ENCODE measurements around the gene NUP62.
"Not testable (repeated sequence)": the region's sequence is repeated elsewhere in the genome, so short reads cannot be mapped to it uniquely, and the experiment has no call there.

DNA sequence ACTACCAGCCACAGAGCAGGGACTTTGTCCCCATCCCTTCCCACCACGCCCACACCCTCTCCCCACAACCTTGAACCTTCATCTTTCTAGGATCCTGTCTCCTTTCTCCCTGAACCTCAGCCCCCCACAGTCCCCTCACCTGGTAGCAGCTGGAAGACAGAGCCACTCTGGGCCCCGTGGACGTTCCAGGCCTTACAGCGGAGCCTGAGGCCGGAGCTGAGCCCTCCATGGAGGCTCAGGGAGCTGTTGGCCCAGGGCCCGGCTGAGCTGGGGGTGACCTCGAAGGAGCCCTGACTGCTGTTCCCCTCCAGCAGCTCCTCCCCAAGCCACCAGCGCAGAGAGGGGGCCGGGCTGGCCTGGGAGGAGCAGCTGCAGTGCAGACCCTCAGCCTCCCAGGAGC lies 28.8 kb upstream of the NUP62 start:
- not testable (repeated sequence) for TF ChIP-seq SRF (IDR thresholded peaks at IDR 0.05; ENCODE audit: low read depth, low read length); EP300 (IDR thresholded peaks at IDR 0.05; ENCODE audit: borderline replicate concordance in 1 of 2, low read depth in 2 of 2, low read length in 2 of 2); YY1 (IDR thresholded peaks at IDR 0.05; ENCODE audit: low read depth, low read length); POLR2AphosphoS5 (IDR thresholded peaks at IDR 0.05; ENCODE audit: low read depth, low read length); HDAC6 (IDR thresholded peaks at IDR 0.05; ENCODE audit: low read depth, low read length); SUZ12 (IDR thresholded peaks at IDR 0.05; ENCODE audit: low read length); BCL11A (IDR thresholded peaks at IDR 0.05; ENCODE audit: low read depth in 2 of 2, low read length in 2 of 2)
- TF ChIP-seq, protein P1, sequence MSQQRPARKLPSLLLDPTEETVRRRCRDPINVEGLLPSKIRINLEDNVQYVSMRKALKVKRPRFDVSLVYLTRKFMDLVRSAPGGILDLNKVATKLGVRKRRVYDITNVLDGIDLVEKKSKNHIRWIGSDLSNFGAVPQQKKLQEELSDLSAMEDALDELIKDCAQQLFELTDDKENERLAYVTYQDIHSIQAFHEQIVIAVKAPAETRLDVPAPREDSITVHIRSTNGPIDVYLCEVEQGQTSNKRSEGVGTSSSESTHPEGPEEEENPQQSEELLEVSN (IDR thresholded peaks at IDR 0.05) = not testable (repeated sequence)

Measured in H1 (cell line).